H1 (cell line): ENCODE data around the gene CSNK1G2.

ENCODE experiments used
- JUND ChIP-seq: IDR thresholded peaks from 2 replicates; pipeline ENCODE4 v1.6.1; 2011; ENCODE audit warnings: mild to moderate bottlenecking, improper control_type of control experiment, low read length
- POLR2A ChIP-seq, 2 experiments: IDR thresholded peaks; 1 replicate in 1 of 2; 2 replicates in 1 of 2; pipeline ENCODE4 v1.6.1; 2011; ENCODE audit warnings: low read depth in 2 of 2, low read length in 2 of 2, mild to moderate bottlenecking in 2 of 2; ENCODE audit errors: control extremely low read depth in 1 of 2
- USF2 ChIP-seq: IDR thresholded peaks from 2 replicates; pipeline ENCODE4 v1.6.1; 2011; ENCODE audit warnings: low read length, improper control_type of control experiment

GRCh38 chr19:1936916-1937610, 3.9 kb upstream of the CSNK1G2 start:
- TF ChIP-seq USF2: no peak
- no peak for TF ChIP-seq POLR2A (IDR thresholded peaks at IDR 0.05; ENCODE audit: control extremely low read depth in 1 of 2, low read depth in 2 of 2, low read length in 2 of 2)
- TF ChIP-seq JUND: no peak
